ENCODE measurements around the gene SEMA6A. TPM values are rescaled to one million over a fixed set of nuclear protein-coding genes. Genes with fewer than 3 reads are reported as not detected.

Gene SEMA6A
- total RNA-seq, 6 experiments from 2014 or later: 4.5 to 12.0 (median 8.4) TPM

- Histone ChIP-seq H3K36me3 (no peaks in the 10 kb centered on the region), H3K27me3 (no peaks in the 10 kb centered on the region), H3K27ac (no peak overlapping the region), H3K4me1 (peaks cover 0 to 4% (median 0%) of the 10 kb centered on the region in 4 donors), H3K4me3 (no peak overlapping the region), H3K9me3 (no peaks in the 10 kb centered on the region)
- no peak for ATAC-seq
- DNase-seq: no peak
- whole genome bisulfite sequencing (ENCODE audit: insufficient coverage, low coverage, low lambda C conversion rate, missing lambda C conversion rate): 70% methylated on average over 5 of the region's 9 CpGs
- intact Hi-C loops (cut with DNase I): no loop called here
- TF ChIP-seq POLR2A (IDR thresholded peaks at IDR 0.05): no peak
- TF ChIP-seq, protein P1, sequence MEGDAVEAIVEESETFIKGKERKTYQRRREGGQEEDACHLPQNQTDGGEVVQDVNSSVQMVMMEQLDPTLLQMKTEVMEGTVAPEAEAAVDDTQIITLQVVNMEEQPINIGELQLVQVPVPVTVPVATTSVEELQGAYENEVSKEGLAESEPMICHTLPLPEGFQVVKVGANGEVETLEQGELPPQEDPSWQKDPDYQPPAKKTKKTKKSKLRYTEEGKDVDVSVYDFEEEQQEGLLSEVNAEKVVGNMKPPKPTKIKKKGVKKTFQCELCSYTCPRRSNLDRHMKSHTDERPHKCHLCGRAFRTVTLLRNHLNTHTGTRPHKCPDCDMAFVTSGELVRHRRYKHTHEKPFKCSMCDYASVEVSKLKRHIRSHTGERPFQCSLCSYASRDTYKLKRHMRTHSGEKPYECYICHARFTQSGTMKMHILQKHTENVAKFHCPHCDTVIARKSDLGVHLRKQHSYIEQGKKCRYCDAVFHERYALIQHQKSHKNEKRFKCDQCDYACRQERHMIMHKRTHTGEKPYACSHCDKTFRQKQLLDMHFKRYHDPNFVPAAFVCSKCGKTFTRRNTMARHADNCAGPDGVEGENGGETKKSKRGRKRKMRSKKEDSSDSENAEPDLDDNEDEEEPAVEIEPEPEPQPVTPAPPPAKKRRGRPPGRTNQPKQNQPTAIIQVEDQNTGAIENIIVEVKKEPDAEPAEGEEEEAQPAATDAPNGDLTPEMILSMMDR (IDR thresholded peaks at IDR 0.05): no peak
Measured at GRCh38 chr5:116395226-116395625, 179.4 kb downstream of the SEMA6A start.

GRCh38 chr5:116394186-116394867 lies 180.3 kb downstream of the SEMA6A start:
- no peak overlapping the region for H3K27ac ChIP-seq
- DNase-seq (no peak), ATAC-seq (no peak)
- H3K4me1 ChIP-seq: peaks cover 0 to 4% (median 0%) of the 10 kb centered on the region in 4 donors
- no peaks in the 10 kb centered on the region for H3K9me3 ChIP-seq
- intact Hi-C loops (cut with DNase I): no loop called here
- 89% methylated on average over 3 of the region's 5 CpGs for WGBS (ENCODE audit: insufficient coverage, low coverage, low lambda C conversion rate, missing lambda C conversion rate)
- H3K4me3 ChIP-seq: no peak overlapping the region
- TF ChIP-seq, protein P1 (IDR thresholded peaks at IDR 0.05): no peak
- TF ChIP-seq POLR2A (IDR thresholded peaks at IDR 0.05): no peak
- no peaks in the 10 kb centered on the region for H3K36me3 ChIP-seq
- no peaks in the 10 kb centered on the region for H3K27me3 ChIP-seq

Data from right lobe of liver (tissue), 6 donors.